ENCODE results near the gene PDE3B. TPM values are rescaled to one million over a fixed set of nuclear protein-coding genes. Genes with fewer than 3 reads are reported as not detected.

The PDE3B gene
- total and polyA plus RNA-seq, 9 of the 15 experiments (the other 6 are each of a cell fraction or from before 2014, with no cell fraction given), result 2.3 to 22.5 (median 12.2) TPM

GRCh38 chr11:14656536-14657457 is 13.2 kb downstream of the PDE3B start (continued):
- no peak for TF ChIP-seq SNAPC5 (CRISPR knock-in tag; IDR thresholded peaks at IDR 0.05)
- peak in 1 of 2 experiments; percentile 77; a peak in 1 of 4 replicates for TF ChIP-seq ZMIZ1 (IDR thresholded peaks at IDR 0.05; ENCODE audit: low read depth in 2 of 2, low read length in 2 of 2)
- no peak for TF ChIP-seq ZNF316 (IDR thresholded peaks at IDR 0.05)
- no peak for TF ChIP-seq USF1 (CRISPR knock-in tag; IDR thresholded peaks at IDR 0.05)
- no peak for TF ChIP-seq HSF4 (CRISPR knock-in tag; IDR thresholded peaks at IDR 0.05; ENCODE audit: borderline replicate concordance)
- no peak for TF ChIP-seq MXD1 (CRISPR knock-in tag; IDR thresholded peaks at IDR 0.05; ENCODE audit: borderline replicate concordance, poor library complexity, severe bottlenecking)
- TF ChIP-seq NBN (IDR thresholded peaks at IDR 0.05; ENCODE audit: low read depth), result peak; percentile 83; the same call in 1 of the 2 replicates
- peak; percentile 21; the same call in 1 of the 2 replicates for TF ChIP-seq REST (IDR thresholded peaks at IDR 0.05; ENCODE audit: borderline replicate concordance)
- TF ChIP-seq REST (CRISPR knock-in tag; IDR thresholded peaks at IDR 0.05; ENCODE audit: low read depth), result no peak
- no peak for TF ChIP-seq ZNF830 (CRISPR knock-in tag; IDR thresholded peaks at IDR 0.05)
- TF ChIP-seq ZNF57 (CRISPR knock-in tag; IDR thresholded peaks at IDR 0.05), result no peak
- peak; percentile 77 for TF ChIP-seq SMAD4 (CRISPR knock-in tag; conservative IDR thresholded peaks at IDR 0.05)
- TF ChIP-seq RFX7 (CRISPR knock-in tag; IDR thresholded peaks at IDR 0.05), result no peak

All from K562 (cell line).